ENCODE data around the gene RPAP2. TPM values are rescaled to one million over a fixed set of nuclear protein-coding genes. Genes with fewer than 3 reads are reported as not detected.
"Not testable (repeated sequence)": the region's sequence is repeated elsewhere in the genome, so short reads cannot be mapped to it uniquely, and the experiment has no call there.

RPAP2 gene
- 10 to 100 TPM; 19.7 to 24.2 TPM for total RNA-seq
- long read RNA-seq, full-length matches to known transcripts = 5 of 16 reads
- long read RNA-seq, partial matches to known transcripts = 3 of 16 reads
- long read RNA-seq, other reads (novel, unspliced or antisense) = 8 of 16 reads

DNA sequence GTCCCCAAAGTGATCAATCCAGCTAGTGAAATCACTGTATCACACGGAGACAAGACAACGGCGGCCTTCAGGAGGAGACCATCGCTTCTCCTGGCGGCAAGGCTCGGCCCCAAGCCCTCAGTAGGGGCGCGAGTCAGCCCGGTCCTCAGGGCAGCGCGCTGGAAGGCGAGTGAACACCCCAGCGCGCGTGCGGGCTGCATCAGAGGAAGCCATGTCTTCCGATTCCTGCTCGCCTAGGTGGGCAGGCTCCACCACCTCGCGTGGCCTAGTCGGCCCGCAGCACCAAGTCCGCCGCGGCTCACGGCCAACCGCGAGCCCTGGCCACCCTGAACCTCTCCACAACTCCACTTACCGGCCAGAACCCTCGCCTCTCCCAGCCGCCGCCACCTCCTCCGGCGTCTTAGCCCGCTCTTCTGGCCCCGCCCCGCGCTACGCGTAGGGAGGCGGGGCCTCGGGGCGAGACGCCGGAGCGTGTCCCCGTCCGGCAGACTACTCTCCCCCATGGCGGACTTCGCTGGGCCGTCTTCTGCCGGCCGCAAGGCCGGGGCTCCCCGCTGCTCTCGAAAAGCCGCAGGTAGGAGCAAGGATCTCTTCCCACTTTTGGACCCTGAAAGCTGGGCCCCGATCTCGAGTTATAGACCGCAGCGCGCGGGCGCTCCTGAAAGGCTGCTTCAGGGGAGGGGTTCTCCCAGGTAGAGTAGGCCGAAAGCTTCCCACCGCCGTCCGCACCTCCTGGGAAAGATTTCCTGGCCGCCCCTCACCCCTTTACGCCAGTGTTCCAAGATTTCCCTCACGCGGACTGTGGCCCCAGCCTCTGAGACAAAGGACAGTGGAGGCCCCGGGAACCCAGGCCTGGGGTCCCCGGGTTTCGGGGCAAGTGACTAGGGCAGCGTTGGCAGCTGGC, at the start of gene RPAP2, which contains the start of gene GLMN:
Gene RPAP2 (plus strand): TSS at position 487 of the 904 bp plus-strand sequence. CDS start 15 bp downstream, at position 502.
Gene GLMN (minus strand): TSS at position 415 of the 904 bp plus-strand sequence. CDS start 988 bp downstream, outside the sequence.
- intact Hi-C loops (cut with DNase I, micrococcal nuclease) = loop anchor here in 1 of 2 donors (10.0 kb wide), 1 partner anchor 784 kb away; no protein-coding TSS in a partner anchor
- DNase-seq (peak; percentile 73 to 86), ATAC-seq (peak; percentile 98)

GRCh38 chr1:92254714-92255113, 44.1 kb upstream of the RPAP2 start:
- intact Hi-C loops (cut with DNase I, micrococcal nuclease); ATAC-seq; DNase-seq: not testable (repeated sequence)

DNA sequence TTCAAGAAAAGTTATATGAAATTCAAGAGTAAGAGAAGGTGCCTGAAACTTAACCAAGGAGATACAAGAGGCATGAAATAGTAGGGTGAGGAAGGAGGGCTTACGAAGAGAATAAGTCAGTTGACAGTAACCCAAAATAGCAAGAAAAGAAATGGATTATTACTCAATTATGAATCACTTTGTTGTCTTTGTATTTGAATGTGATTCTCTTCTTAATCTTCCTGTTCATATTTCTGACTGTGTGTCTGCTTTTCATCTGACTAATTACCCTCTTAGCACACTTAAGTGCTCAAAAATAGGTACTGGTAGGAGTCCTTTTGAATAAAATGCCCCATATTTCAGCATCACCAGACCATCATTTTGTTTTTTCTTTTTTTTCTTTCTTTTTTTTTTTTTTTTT, 39.5 kb upstream of the RPAP2 start:
- DNase-seq (no peak), ATAC-seq (no peak)
- intact Hi-C loops (cut with DNase I, micrococcal nuclease) = no loop called here

DNA sequence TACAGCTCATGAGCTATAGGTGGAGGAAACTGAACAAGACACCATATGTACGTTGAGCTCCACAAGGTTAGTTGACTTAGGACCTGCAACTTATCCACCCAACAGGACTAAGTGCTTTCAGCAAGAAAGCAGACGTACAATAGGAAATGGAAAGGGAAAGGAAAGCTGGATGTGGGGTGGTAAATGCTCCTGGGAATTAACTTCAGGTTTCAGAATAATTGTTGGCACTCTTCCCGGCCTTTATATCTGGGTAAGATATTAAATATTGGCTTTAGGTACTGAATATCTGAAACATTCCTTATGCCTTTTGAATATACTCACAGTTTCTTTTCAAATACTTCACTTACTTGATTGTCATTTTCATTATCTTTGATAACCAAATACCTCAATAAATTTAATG, 36.3 kb upstream of the RPAP2 start:
- DNase-seq (no peak), ATAC-seq (no peak)
- intact Hi-C loops (cut with DNase I, micrococcal nuclease) = no loop called here

- no peak for ATAC-seq
- DNase-seq = no peak
- intact Hi-C loops (cut with DNase I, micrococcal nuclease) = no loop called here
Observed at GRCh38 chr1:92273039-92273438, 25.8 kb upstream of the RPAP2 start.

GRCh38 chr1:92274939-92275338, 23.9 kb upstream of the RPAP2 start:
- ATAC-seq (no peak), DNase-seq (no peak)
- intact Hi-C loops (cut with DNase I, micrococcal nuclease) = no loop called here

DNA sequence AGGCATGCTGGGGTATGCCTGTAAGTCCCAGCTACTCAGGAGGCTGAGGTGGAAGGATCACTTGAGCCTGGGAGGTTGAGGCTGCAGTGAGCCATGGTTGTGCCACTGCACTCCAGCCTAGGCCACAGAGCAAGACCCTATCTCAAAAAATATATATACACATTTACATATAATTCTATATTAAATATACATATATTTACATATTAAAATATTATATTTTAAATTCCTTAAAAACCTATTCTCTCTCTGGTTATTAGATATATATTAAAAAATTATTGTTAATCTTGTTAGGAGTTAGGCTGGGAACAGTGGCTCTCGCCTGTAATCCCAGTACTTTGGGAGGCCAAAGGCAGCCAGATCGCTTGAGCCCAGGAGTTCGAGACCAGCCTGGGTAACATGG, 22.8 kb upstream of the RPAP2 start:
- no peak for DNase-seq
- ATAC-seq = no peak
- intact Hi-C loops (cut with DNase I, micrococcal nuclease) = no loop called here

- ATAC-seq (no peak), DNase-seq (no peak)
- intact Hi-C loops (cut with DNase I, micrococcal nuclease) = no loop called here
Observed at GRCh38 chr1:92277105-92277723, 21.6 kb upstream of the RPAP2 start.

GRCh38 chr1:92279781-92280180, 19.1 kb upstream of the RPAP2 start:
- DNase-seq; ATAC-seq; intact Hi-C loops (cut with DNase I, micrococcal nuclease): not testable (repeated sequence)

DNA sequence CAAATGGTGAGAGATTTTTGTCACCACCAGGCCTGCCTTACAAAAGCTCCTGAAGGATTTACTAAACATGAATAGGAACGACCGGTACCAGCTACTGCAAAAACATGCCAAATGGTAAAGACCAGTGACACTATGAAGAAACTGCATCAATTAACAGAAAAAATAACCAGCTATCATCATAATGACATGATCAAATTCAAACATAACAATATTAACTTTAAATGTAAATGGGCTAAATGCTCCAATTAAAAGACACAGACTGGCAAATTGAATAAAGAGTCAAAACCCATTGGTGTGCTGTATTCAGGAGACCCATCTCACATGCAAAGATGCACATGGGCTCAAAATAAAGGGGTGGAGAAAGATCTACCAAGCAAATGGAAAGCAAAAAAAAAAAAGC, 17.4 kb upstream of the RPAP2 start:
- intact Hi-C loops (cut with DNase I, micrococcal nuclease); ATAC-seq; DNase-seq: not testable (repeated sequence)

DNA sequence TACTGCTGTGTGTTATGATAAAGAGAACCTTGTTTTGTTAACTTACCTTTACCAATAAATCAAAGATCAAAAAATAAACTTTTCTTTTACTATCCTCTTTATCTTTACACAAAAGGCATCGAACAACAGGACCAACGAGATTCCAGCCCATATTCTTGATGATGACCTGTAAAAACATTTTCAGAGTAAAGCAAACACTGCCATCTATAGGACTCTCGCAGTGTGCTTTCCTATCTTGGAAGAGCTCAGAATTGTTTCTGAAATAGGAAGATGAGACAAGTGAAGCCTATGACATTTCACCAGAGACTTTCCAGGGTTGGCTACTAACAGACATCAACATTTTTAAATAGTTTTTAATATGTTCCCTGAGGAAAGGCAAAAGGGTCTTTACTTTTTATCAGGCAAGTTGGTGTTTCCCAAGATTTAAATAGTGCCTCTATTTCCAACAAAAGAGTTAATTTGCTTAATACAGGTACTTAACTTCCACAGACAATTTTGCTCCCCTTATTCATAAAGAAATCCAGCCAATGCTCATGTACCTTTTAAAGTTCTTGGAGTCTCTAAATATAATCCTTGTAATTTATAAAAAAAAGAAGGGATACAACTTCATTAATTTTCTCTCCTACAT, 7.4 kb upstream of the RPAP2 start:
- intact Hi-C loops (cut with DNase I, micrococcal nuclease) = loop anchor here in 1 of 2 donors (10.0 kb wide), 1 partner anchor 777 kb away; no protein-coding TSS in a partner anchor
- peak; percentile 74 for ATAC-seq
- DNase-seq = no peak

GRCh38 chr1:92298213-92298572, 666 bp upstream of the RPAP2 start:
- no peak for ATAC-seq
- no peak for DNase-seq
- intact Hi-C loops (cut with DNase I, micrococcal nuclease) = loop anchor here in 1 of 2 donors (10.0 kb wide), 1 partner anchor 783 kb away; no protein-coding TSS in a partner anchor

GRCh38 chr1:92299477-92300150, 755 bp downstream of the RPAP2 start:
- intact Hi-C loops (cut with DNase I, micrococcal nuclease) = loop anchor here in 1 of 2 donors (10.0 kb wide), 1 partner anchor 785 kb away; no protein-coding TSS in a partner anchor
- ATAC-seq = peak; percentile 13
- DNase-seq = no peak

DNA sequence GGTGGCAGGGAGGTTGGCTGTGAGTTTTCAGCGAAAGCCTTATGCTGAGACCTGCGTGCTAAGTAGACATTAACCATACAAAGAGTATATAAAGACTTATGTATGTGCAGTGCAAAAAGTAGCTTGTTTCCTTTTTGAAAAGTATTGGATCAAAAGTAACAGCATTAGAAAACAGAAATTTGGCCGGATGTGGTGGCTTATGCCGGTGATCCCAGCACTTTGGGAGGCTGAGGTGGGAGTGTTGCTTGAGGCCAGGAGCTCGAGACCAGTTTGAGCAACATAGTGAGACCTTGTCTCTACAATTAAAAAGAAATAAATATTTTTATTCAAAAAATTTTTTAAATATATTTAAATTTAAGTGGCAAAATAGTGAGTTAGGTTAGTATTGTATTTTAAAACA, 2.2 kb downstream of the RPAP2 start:
- ATAC-seq = no peak
- DNase-seq = no peak
- intact Hi-C loops (cut with DNase I, micrococcal nuclease) = no loop called here

- intact Hi-C loops (cut with DNase I, micrococcal nuclease) = no loop called here
- ATAC-seq (no peak), DNase-seq (no peak)
Observed at GRCh38 chr1:92306020-92306419, 7.2 kb downstream of the RPAP2 start.

GRCh38 chr1:92307980-92308379, 9.1 kb downstream of the RPAP2 start:
- ATAC-seq (no peak), DNase-seq (no peak)
- intact Hi-C loops (cut with DNase I, micrococcal nuclease) = no loop called here

DNA sequence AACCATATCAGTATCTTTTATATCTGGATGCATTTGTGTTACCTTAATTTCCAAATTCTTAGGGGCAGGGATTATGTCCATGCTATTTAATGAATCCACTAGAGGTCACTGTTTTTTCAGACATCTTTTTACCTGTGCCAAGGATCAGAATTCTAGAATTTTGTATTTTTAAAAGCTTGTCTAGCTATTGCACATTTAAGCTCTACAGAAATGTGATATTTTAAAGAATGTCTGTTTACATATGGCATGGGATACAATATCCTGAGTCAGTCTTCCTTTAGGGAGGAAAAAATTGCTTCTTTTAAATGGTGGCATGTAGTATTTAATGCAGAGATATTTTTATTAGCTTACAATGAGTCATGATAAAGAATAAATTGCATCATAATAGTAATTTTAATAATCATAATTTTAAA, 11.3 kb downstream of the RPAP2 start:
- peak; percentile 61 for ATAC-seq
- no peak for DNase-seq

GRCh38 chr1:92314024-92314423, 15.2 kb downstream of the RPAP2 start:
- DNase-seq (no peak), ATAC-seq (no peak)

More for the DNA sequence above, 11.3 kb downstream of the RPAP2 start:
- intact Hi-C loops (cut with DNase I, micrococcal nuclease) = no loop called here

More at GRCh38 chr1:92314024-92314423, 15.2 kb downstream of the RPAP2 start:
- intact Hi-C loops (cut with DNase I, micrococcal nuclease) = no loop called here
